CD4-positive, alpha-beta T cell (primary cell): ENCODE measurements around the gene PRICKLE2. TPM values are rescaled to one million over a fixed set of nuclear protein-coding genes. Genes with fewer than 3 reads are reported as not detected.

Experiments used
- ATAC-seq: fragments of 200-7000 bp; cut with Tn5 transposase; one replicate; pipeline ENCODE4 v1.10.0; 2022; ENCODE audit warnings: mild to moderate bottlenecking; ENCODE audit not compliant: poor library complexity
- CTCF ChIA-PET: fragments of 350-600 bp; sonication (Branson Sonifier 250); formaldehyde crosslinking; loops from one replicate; lab custom pipeline; 2021; ENCODE audit warnings: antibody characterized with exemption, inconsistent platforms; lab: Charles Lee
- POLR2A ChIA-PET: fragments of 350-600 bp; sonication (Branson Sonifier 250); formaldehyde crosslinking; loops from one replicate; lab custom pipeline; 2021; ENCODE audit warnings: antibody characterized with exemption, inconsistent platforms; lab: Charles Lee
- DNase-seq, 14 experiments: peaks; one replicate each; pipeline ENCODE4 v3.0.0-alpha.2; 2013 to 2020; ENCODE audit warnings: mixed read lengths in 2 of 14
- H3K27ac ChIP-seq, 2 donors: one replicate each; pipeline versions ENCODE4 v1.5.1 to v1.7.0; 2013; ENCODE audit warnings: low read length in 2 of 2, low read depth in 1 of 2, mild to moderate bottlenecking in 1 of 2
- H3K27me3 ChIP-seq, 2 experiments: 1 replicate in 1 of 2; 2 replicates in 1 of 2; pipeline versions ENCODE4 v1.6.1 to v1.7.0; 2013; ENCODE audit warnings: low read length in 2 of 2, control low read depth in 1 of 2, mild to moderate bottlenecking in 1 of 2, moderate library complexity in 1 of 2; ENCODE audit not compliant: insufficient read depth in 2 of 2, control insufficient read depth in 1 of 2
- H3K36me3 ChIP-seq: one replicate; pipeline ENCODE4 v1.6.1; 2013; ENCODE audit warnings: low read length, control low read depth; ENCODE audit not compliant: insufficient read depth
- H3K4me1 ChIP-seq: one replicate; pipeline ENCODE4 v1.6.1; 2013; ENCODE audit warnings: low read length, control low read depth; ENCODE audit not compliant: insufficient read depth
- H3K4me3 ChIP-seq: one replicate; pipeline ENCODE4 v1.5.1; 2013; ENCODE audit warnings: mild to moderate bottlenecking, low read length, moderate library complexity
- H3K9me3 ChIP-seq, 2 experiments: 1 replicate in 1 of 2; 2 replicates in 1 of 2; pipeline versions ENCODE4 v1.6.1 to v1.7.0; 2013; ENCODE audit warnings: low read length in 2 of 2, mild to moderate bottlenecking in 2 of 2, control low read depth in 1 of 2, moderate library complexity in 1 of 2; ENCODE audit not compliant: control insufficient read depth in 1 of 2, insufficient read depth in 1 of 2
- H3K27ac Mint-ChIP-seq: one replicate; pipeline ENCODE4 v1.8.0; 2020; ENCODE audit warnings: mixed read lengths
- H3K27me3 Mint-ChIP-seq: one replicate; pipeline ENCODE4 v1.8.0; 2021; ENCODE audit warnings: mixed read lengths
- H3K36me3 Mint-ChIP-seq: one replicate; pipeline ENCODE4 v1.8.0; 2021; ENCODE audit warnings: low read depth, mixed read lengths
- H3K4me1 Mint-ChIP-seq: one replicate; pipeline ENCODE4 v1.8.0; 2021; ENCODE audit warnings: low read depth, mixed read lengths
- H3K4me3 Mint-ChIP-seq: one replicate; pipeline ENCODE4 v1.8.0; 2020; ENCODE audit warnings: mild to moderate bottlenecking, mixed read lengths
- H3K9me3 Mint-ChIP-seq: one replicate; pipeline ENCODE4 v1.8.0; 2020; ENCODE audit warnings: mixed read lengths
- CTCF ChIP-seq: fragments of 200-600 bp; IDR thresholded peaks from one replicate; pipeline ENCODE4 v1.8.0; 2022; ENCODE audit warnings: antibody characterized with exemption, mild to moderate bottlenecking
- intact Hi-C, 2 experiments: fragments of 100-400 bp; cut with DNase I in 1 of 2; cut with micrococcal nuclease in 1 of 2; formaldehyde crosslinking; loops; one replicate each; pipeline versions ENCODE4 v1.15.1 to v1.9.0; 2023 to 2025; cut with DNase I, micrococcal nuclease
- total RNA-seq, 174 experiments: library from RNA in 2 of 174; stranded (reverse) in 2 of 174; gene quantifications; one replicate each; pipeline ENCODE4 v1.2.3 and lab custom pipeline; 2021 to 2026

Gene PRICKLE2
- total RNA-seq, 2 experiments from 2014 or later = not detected

- Mint-ChIP-seq H3K27ac (no peak overlapping the region), H3K9me3 (no peaks in the 10 kb centered on the region), H3K4me3 (no peak overlapping the region), H3K4me1 (no peaks in the 10 kb centered on the region), H3K36me3 (no peaks in the 10 kb centered on the region), H3K27me3 (peaks cover 27% of the 10 kb centered on the region)
- H3K4me3 ChIP-seq = no peak overlapping the region
- no peaks in the 10 kb centered on the region for H3K27me3 ChIP-seq
- ChIA-PET CTCF (no interaction called here), POLR2A (no interaction called here)
- no peaks in the 10 kb centered on the region for H3K36me3 ChIP-seq
- H3K4me1 ChIP-seq = no peaks in the 10 kb centered on the region
- H3K9me3 ChIP-seq = no peaks in the 10 kb centered on the region
- TF ChIP-seq CTCF = no peak
- no peak overlapping the region for H3K27ac ChIP-seq
- DNase-seq (no peak), ATAC-seq (no peak)
- intact Hi-C loops = no loop called here
Observed at GRCh38 chr3:64226730-64227129, 1.5 kb upstream of the PRICKLE2 start.

- no peaks in the 10 kb centered on the region for H3K4me1 Mint-ChIP-seq
- CTCF ChIA-PET = no interaction called here
- TF ChIP-seq CTCF = no peak
Observed at GRCh38 chr3:64225695-64226499, 631 bp upstream of the PRICKLE2 start.

GRCh38 chr3:64223791-64224745 lies 1.2 kb downstream of the PRICKLE2 start:
- ChIA-PET POLR2A (no interaction called here), CTCF (no interaction called here)
- Mint-ChIP-seq H3K27ac (no peak overlapping the region), H3K9me3 (no peaks in the 10 kb centered on the region), H3K27me3 (peaks cover 27% of the 10 kb centered on the region), H3K4me1 (no peaks in the 10 kb centered on the region), H3K36me3 (no peaks in the 10 kb centered on the region), H3K4me3 (no peak overlapping the region)
- intact Hi-C loops = no loop called here
- Histone ChIP-seq H3K4me3 (no peak overlapping the region), H3K9me3 (no peaks in the 10 kb centered on the region), H3K27me3 (no peaks in the 10 kb centered on the region), H3K4me1 (no peaks in the 10 kb centered on the region), H3K27ac (no peak overlapping the region), H3K36me3 (no peaks in the 10 kb centered on the region)
- no peak for DNase-seq
- no peak for TF ChIP-seq CTCF
- no peak for ATAC-seq

More at GRCh38 chr3:64225695-64226499, 631 bp upstream of the PRICKLE2 start:
- intact Hi-C loops = no loop called here
- Histone ChIP-seq H3K27ac (no peak overlapping the region), H3K27me3 (no peaks in the 10 kb centered on the region), H3K36me3 (no peaks in the 10 kb centered on the region), H3K4me1 (no peaks in the 10 kb centered on the region), H3K9me3 (no peaks in the 10 kb centered on the region), H3K4me3 (no peak overlapping the region)
- Mint-ChIP-seq H3K27ac (no peak overlapping the region), H3K4me3 (no peak overlapping the region), H3K9me3 (no peaks in the 10 kb centered on the region), H3K36me3 (no peaks in the 10 kb centered on the region), H3K27me3 (peaks cover 27% of the 10 kb centered on the region)
- ATAC-seq = no peak
- no peak for DNase-seq
- POLR2A ChIA-PET = interaction anchor here (0.7 kb wide), 1 partner anchor 358 kb away, joined by 3 read pairs; no protein-coding TSS in a partner anchor
